Activated CD8-positive, alpha-beta memory T cell treated with anti-CD3 and anti-CD28 coated beads, Interleukin-2, amount 10 ng/mL, durations not matched to agents 7 days and 5 days (primary cell): ENCODE data around the gene ZNF500. TPM values are rescaled to one million over a fixed set of nuclear protein-coding genes. Genes with fewer than 3 reads are reported as not detected.
A peak's percentile ranks its signal among the peaks of the same experiment; 100 is the strongest.

Experiments used
- ATAC-seq: fragments of 150-1000 bp; cut with Tn5 transposase; one replicate; pipeline ENCODE4 v1.10.0; 2021; ENCODE audit warnings: moderate library complexity
- CTCF ChIA-PET: fragments of 350-600 bp; sonication (Branson Sonifier 250); formaldehyde crosslinking; loops from one replicate; lab custom pipeline; 2021; ENCODE audit warnings: antibody characterized with exemption; lab: Charles Lee
- DNase-seq: peaks from one replicate; pipeline ENCODE4 v3.0.0-alpha.2; 2020
- H3K27ac Mint-ChIP-seq: one replicate; pipeline ENCODE4 v1.8.0; 2021; ENCODE audit warnings: mild to moderate bottlenecking, mixed read lengths
- H3K27me3 Mint-ChIP-seq: one replicate; pipeline ENCODE4 v1.8.0; 2021; ENCODE audit warnings: mixed read lengths
- H3K36me3 Mint-ChIP-seq: one replicate; pipeline ENCODE4 v1.8.0; 2021; ENCODE audit warnings: mild to moderate bottlenecking, mixed read lengths
- H3K4me1 Mint-ChIP-seq: one replicate; pipeline ENCODE4 v1.8.0; 2021; ENCODE audit warnings: mixed read lengths
- H3K4me3 Mint-ChIP-seq: one replicate; pipeline ENCODE4 v1.8.0; 2021; ENCODE audit warnings: mild to moderate bottlenecking, moderate library complexity, mixed read lengths
- H3K9me3 Mint-ChIP-seq: one replicate; pipeline ENCODE4 v1.8.0; 2022; ENCODE audit warnings: low read depth, mixed read lengths
- total RNA-seq, 2 experiments: library from RNA; stranded (reverse); gene quantifications; one replicate each; pipeline ENCODE4 v1.2.3, GENCODE V29; 2021

ZNF500 gene
- total RNA-seq, 2 experiments from 2014 or later: 10.4 to 12.2 TPM

DNA sequence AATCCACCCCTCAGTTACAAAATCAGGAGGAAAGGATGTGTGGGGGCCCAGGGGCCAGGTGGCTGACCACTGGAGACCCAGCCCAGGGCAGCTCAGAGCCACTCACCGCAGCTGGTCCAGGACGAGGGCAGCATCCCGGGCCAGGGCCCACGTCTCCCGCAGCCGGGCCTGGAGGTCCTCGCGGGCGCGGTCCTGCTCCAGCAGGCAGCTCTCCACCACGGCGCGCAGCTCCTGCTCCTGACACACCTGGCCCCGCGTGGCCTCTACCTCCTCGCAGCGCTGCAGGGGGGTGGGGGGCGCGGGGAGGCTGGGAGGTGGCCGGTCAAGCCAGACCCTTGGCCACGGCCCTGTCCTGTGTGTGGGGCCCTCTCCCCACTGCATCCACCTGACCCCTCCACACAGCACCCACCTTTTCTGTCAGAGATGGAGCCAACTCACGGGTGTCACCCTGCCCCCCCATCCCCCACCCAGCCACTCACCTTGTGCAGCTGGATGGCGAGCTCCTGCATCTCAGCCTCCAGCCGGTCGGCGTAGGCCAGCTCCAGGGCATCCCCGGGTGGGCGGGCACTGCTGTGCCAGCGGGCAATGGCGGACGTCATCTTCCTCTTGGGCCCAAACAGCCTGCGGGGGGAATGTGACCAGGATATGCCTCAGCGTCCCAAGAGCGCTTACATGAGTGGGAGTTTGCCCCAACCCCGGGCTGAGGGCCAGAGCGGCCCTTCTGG lies 68.5 kb downstream of the ZNF500 start:
- ATAC-seq: no peak
- no peak overlapping the region for H3K27ac Mint-ChIP-seq
- CTCF ChIA-PET: no interaction called here
- peaks cover 13% of the 10 kb centered on the region for H3K36me3 Mint-ChIP-seq
- H3K4me3 Mint-ChIP-seq: no peak overlapping the region
- peaks cover 27% of the 10 kb centered on the region for H3K4me1 Mint-ChIP-seq
- H3K9me3 Mint-ChIP-seq: no peaks in the 10 kb centered on the region
- H3K27me3 Mint-ChIP-seq: no peaks in the 10 kb centered on the region
- DNase-seq: peak; percentile 38

Other genes starting within 250 kb of the ZNF500 start
- gene CDIP1, start 228.4 kb downstream of the ZNF500 start, total RNA-seq: 10 to 100 TPM; 45.2 to 57.3 TPM
- gene C16orf96, start 210.8 kb downstream of the ZNF500 start, total RNA-seq: under 1 TPM in 1 of 2 experiments, not detected in 1; 0.14 TPM
- gene UBALD1, start 152.3 kb downstream of the ZNF500 start, total RNA-seq: 10 to 100 TPM; 20.2 to 27.7 TPM
- 10 to 100 TPM; 76.9 to 92.1 TPM for gene MGRN1, start 142.3 kb downstream of the ZNF500 start, total RNA-seq
- gene NUDT16L1, start 73.6 kb downstream of the ZNF500 start, total RNA-seq: 10 to 100 TPM; 31.6 to 35.6 TPM
- gene ANKS3, start 32.9 kb downstream of the ZNF500 start, total RNA-seq: 10 to 100 TPM; 16.2 to 17.1 TPM
- gene DNAAF8, start 32.6 kb downstream of the ZNF500 start, total RNA-seq: under 1 TPM in 1 of 2 experiments, not detected in 1; 0.30 TPM
- gene SEPTIN12, start 21.2 kb upstream of the ZNF500 start, total RNA-seq: not detected
- gene SMIM22, start 28.2 kb upstream of the ZNF500 start, total RNA-seq: not detected
- 1 to 10 TPM; 5.3 to 7.9 TPM for gene ROGDI, start 35.5 kb upstream of the ZNF500 start, total RNA-seq
- gene GLYR1, start 80.1 kb upstream of the ZNF500 start, total RNA-seq: 100 to 1,000 TPM in 1 of 2 experiments, 10 to 100 TPM in 1; 85.2 to 109 TPM
- 10 to 100 TPM; 45.1 to 46.3 TPM for gene UBN1, start 80.3 kb upstream of the ZNF500 start, total RNA-seq
- gene PPL, start 170.0 kb upstream of the ZNF500 start, total RNA-seq: under 1 TPM in 1 of 2 experiments, not detected in 1; 0.09 TPM
- gene SEC14L5, start 191.2 kb upstream of the ZNF500 start, total RNA-seq: not detected